ENCODE measurements around the gene MOAP1.
"Not testable (repeated sequence)": the region's sequence is repeated elsewhere in the genome, so short reads cannot be mapped to it uniquely, and the experiment has no call there.

MOAP1 gene

GRCh38 chr14:93137864-93138263, 46.8 kb downstream of the MOAP1 start:
- no peak overlapping the region for H3K4me3 ChIP-seq (replicated peaks in 1 of 2; ENCODE audit: low read depth in 2 of 2, low read length in 2 of 2)
- TF ChIP-seq CTCF (IDR thresholded peaks at IDR 0.05; ENCODE audit: low read depth, low read length): no peak
- DNase-seq (ENCODE audit: low read depth in 2 of 2): peak; percentile 36 to 51

- H3K4me3 ChIP-seq (replicated peaks in 1 of 2; ENCODE audit: low read depth in 2 of 2, low read length in 2 of 2); DNase-seq (ENCODE audit: low read depth in 2 of 2): not testable (repeated sequence)
Measured at GRCh38 chr14:93136508-93136907, 48.2 kb downstream of the MOAP1 start.

GRCh38 chr14:93136009-93136408, 48.7 kb downstream of the MOAP1 start:
- no peak overlapping the region for H3K4me3 ChIP-seq (replicated peaks in 1 of 2; ENCODE audit: low read depth in 2 of 2, low read length in 2 of 2)
- no peak for TF ChIP-seq CTCF (IDR thresholded peaks at IDR 0.05; ENCODE audit: low read depth, low read length)
- no peak for DNase-seq (ENCODE audit: low read depth in 2 of 2)

GRCh38 chr14:93135399-93135798, 49.3 kb downstream of the MOAP1 start:
- H3K4me3 ChIP-seq (replicated peaks in 1 of 2; ENCODE audit: low read depth in 2 of 2, low read length in 2 of 2): no peak overlapping the region
- no peak for DNase-seq (ENCODE audit: low read depth in 2 of 2)
- TF ChIP-seq CTCF (IDR thresholded peaks at IDR 0.05; ENCODE audit: low read depth, low read length): no peak

GRCh38 chr14:93133464-93133863, 51.2 kb downstream of the MOAP1 start:
- no peak overlapping the region for H3K4me3 ChIP-seq (replicated peaks in 1 of 2; ENCODE audit: low read depth in 2 of 2, low read length in 2 of 2)
- peak; percentile 83 to 90 for DNase-seq (ENCODE audit: low read depth in 2 of 2)
- no peak for TF ChIP-seq CTCF (IDR thresholded peaks at IDR 0.05; ENCODE audit: low read depth, low read length)

GRCh38 chr14:93132472-93133065, 52.1 kb downstream of the MOAP1 start:
- H3K4me3 ChIP-seq (replicated peaks in 1 of 2; ENCODE audit: low read depth in 2 of 2, low read length in 2 of 2): no peak overlapping the region
- peak; percentile 59 to 67 for DNase-seq (ENCODE audit: low read depth in 2 of 2)
- peak; percentile 61 for TF ChIP-seq CTCF (IDR thresholded peaks at IDR 0.05; ENCODE audit: low read depth, low read length)
